K562 (cell line): ENCODE results near the gene KCTD6. TPM values are rescaled to one million over a fixed set of nuclear protein-coding genes. Genes with fewer than 3 reads are reported as not detected.
A peak's percentile ranks its signal among the peaks of the same experiment; 100 is the strongest.
"Not testable (repeated sequence)": the region's sequence is repeated elsewhere in the genome, so short reads cannot be mapped to it uniquely, and the experiment has no call there.

ENCODE experiments used
- ATAC-seq: fragments of 200-7000 bp; cut with Tn5 transposase; 3 replicates; pipeline ENCODE4 v1.9.1; 2020; ENCODE audit warnings: moderate library complexity
- BruUV-seq: library from RNA; stranded (reverse); fragments of 400-500 nt; replicated peaks from 2 replicates; lab custom pipeline; 2021; lab: Mats Ljungman, UMichigan
- CTCF ChIA-PET: fragments of 300-600 bp; formaldehyde crosslinking; extraction: SDS; loops from one replicate; lab custom pipeline; 2021; ENCODE audit warnings: low intra/inter-chr PET ratio; lab: Yijun Ruan, JAX
- POLR2A ChIA-PET: fragments of 300-600, 350-650 bp; sonication (Branson Sonifier 250); formaldehyde crosslinking; extraction: SDS; loops from one replicate; lab custom pipeline; 2021; ENCODE audit warnings: antibody characterized with exemption, inconsistent platforms; lab: Yijun Ruan, JAX
- DNase-seq, 4 experiments: peaks; one replicate each; pipeline versions ENCODE4 v3.0.0 to v3.0.0-alpha.2; 2011 to 2018; ENCODE audit warnings: low spot score in 3 of 4, mixed read lengths in 3 of 4; ENCODE audit errors: extremely low read depth in 1 of 4
- FAIRE-seq: peaks from 2 replicates; lab custom pipeline; 2011; peaks lifted over from hg19 to GRCh38; lab: Jason Lieb, UNC
- H2AFZ ChIP-seq: 2 replicates; pipeline ENCODE4 v1.6.0; 2011; ENCODE audit warnings: low read depth, low read length, control low read depth, inconsistent platforms
- H3K27ac ChIP-seq: fragments of 200-600 bp; 3 replicates; pipeline ENCODE4 v1.8.0; 2011; ENCODE audit warnings: low read depth, mild to moderate bottlenecking, control low read depth, inconsistent platforms, low read length, moderate library complexity, mixed read lengths; ENCODE audit errors: extremely low read depth
- H3K27me3 ChIP-seq, 2 experiments: fragments of 300-600 bp in 1 of 2; 2 replicates in 1 of 2; 3 replicates in 1 of 2; pipeline versions ENCODE4 v1.6.0 to v1.8.0; 2011; ENCODE audit warnings: inconsistent platforms in 2 of 2, low read length in 2 of 2, mild to moderate bottlenecking in 1 of 2, mixed read lengths in 1 of 2, moderate library complexity in 1 of 2; ENCODE audit not compliant: control insufficient read depth in 2 of 2, insufficient read depth in 2 of 2
- H3K36me3 ChIP-seq: fragments of 300-600 bp; 3 replicates; pipeline ENCODE4 v1.8.0; 2011; ENCODE audit warnings: mild to moderate bottlenecking, low read length, inconsistent platforms; ENCODE audit not compliant: control insufficient read depth, insufficient read depth
- H3K4me1 ChIP-seq, 2 experiments: fragments of 200-600 bp in 1 of 2; replicated peaks in 1 of 2; 2 replicates in 1 of 2; 3 replicates in 1 of 2; pipeline versions ENCODE4 v1.5.1 to v1.8.0; 2011; ENCODE audit warnings: inconsistent platforms in 2 of 2, low read length in 2 of 2, mild to moderate bottlenecking in 1 of 2, mixed read lengths in 1 of 2, moderate library complexity in 1 of 2; ENCODE audit not compliant: control insufficient read depth in 2 of 2, insufficient read depth in 2 of 2
- H3K4me2 ChIP-seq: 2 replicates; pipeline ENCODE4 v1.6.1; 2011; ENCODE audit warnings: low read length, control low read depth, inconsistent platforms, mixed read lengths; ENCODE audit not compliant: insufficient read depth
- H3K4me3 ChIP-seq: fragments of 200-600 bp; sonication (generic), shearing (Covaris generic); 2 replicates; pipeline ENCODE4 v1.5.1; 2016; ENCODE audit warnings: control low read depth, inconsistent platforms
- H3K79me2 ChIP-seq: fragments of 200-600 bp; 3 replicates; pipeline ENCODE4 v1.8.0; 2011; ENCODE audit warnings: low read length, inconsistent platforms; ENCODE audit not compliant: control insufficient read depth, insufficient read depth
- H3K9ac ChIP-seq, 2 experiments: 2 replicates each; pipeline versions ENCODE4 v1.6.0 to v1.6.1; 2011; ENCODE audit warnings: low read depth in 2 of 2, low read length in 2 of 2, control low read depth in 1 of 2, inconsistent platforms in 1 of 2, mild to moderate bottlenecking in 1 of 2, mixed read lengths in 1 of 2; ENCODE audit not compliant: insufficient read depth in 1 of 2
- H3K9me1 ChIP-seq: one replicate; pipeline ENCODE4 v1.6.0; 2011; ENCODE audit warnings: inconsistent platforms, mild to moderate bottlenecking, low read length, moderate library complexity; ENCODE audit not compliant: control insufficient read depth, insufficient read depth
- H3K9me3 ChIP-seq: replicated peaks from 2 replicates; pipeline ENCODE4 v1.5.1; 2011; ENCODE audit warnings: low read depth, low read length, inconsistent platforms; ENCODE audit not compliant: control insufficient read depth, insufficient read depth
- H4K20me1 ChIP-seq: replicated peaks from 2 replicates; pipeline ENCODE4 v1.6.1; 2011; ENCODE audit warnings: low read length, inconsistent platforms, mixed read lengths; ENCODE audit not compliant: control insufficient read depth, insufficient read depth
- NEUROD1 ChIP-seq: fragments of 150-350 bp; IDR thresholded peaks from 2 replicates; pipeline ENCODE4 v1.6.1; 2014; ENCODE audit warnings: borderline replicate concordance, low read length, low read depth; ENCODE audit not compliant: partially characterized antibody
- XRCC4 ChIP-seq: IDR thresholded peaks from one replicate; pipeline ENCODE4 v1.6.1; 2011; ENCODE audit not compliant: insufficient read depth, insufficient read length; ENCODE audit errors: extremely low read depth
- WGBS: fragments of 100-300 bp; shearing (Covaris generic); methylation state at CpG from one replicate; pipeline ENCODE4 v1.1.6; 2016; ENCODE audit warnings: low coverage, mixed read lengths; ENCODE audit not compliant: insufficient coverage; ENCODE audit errors: missing lambda C conversion rate; 5-methylcytosine and 5-hydroxymethylcytosine counted together
- in situ Hi-C: fragments of 300-500 bp; cut with MboI; formaldehyde crosslinking; loops from 4 replicates; pipeline ENCODE4 v1.15.0; 2018; ENCODE audit warnings: inconsistent platforms, mixed read lengths
- intact Hi-C: fragments of 100-400 bp; cut with micrococcal nuclease; formaldehyde crosslinking; loops from 2 replicates; pipeline ENCODE4 v1.14.2; 2022
- polyA plus RNA-seq, 8 experiments: library from polyadenylated mRNA; depleted of rRNA in 4 of 8; stranded (reverse) in 5 of 8; unstranded in 3 of 8; fragments of >200 nt; fragmentation: Nextera tagmentation in 2 of 8; fragmentation: Illumina TruSeq in 1 of 8; extraction: Ambion mirVana in 2 of 8; extraction: Trizol in 1 of 8; gene quantifications; 2 replicates each; pipeline versions ENCODE4 v1.2.1 to v1.2.3, GENCODE V29; 2011 to 2014; ENCODE audit warnings: inconsistent platforms in 1 of 8, missing spikeins in 1 of 8
- total RNA-seq, 7 experiments: library from RNA; depleted of rRNA in 6 of 7; stranded (reverse); fragments of >200 nt in 6 of 7; fragmentation: Illumina TruSeq in 2 of 7; extraction: Trizol in 2 of 7; gene quantifications; 2 replicates each; pipeline versions ENCODE4 v1.2.1 to v1.2.3, GENCODE V29; 2011 to 2021; ENCODE audit warnings: low replicate concordance in 1 of 7

KCTD6 gene
- total and polyA plus RNA-seq, 9 of the 15 experiments (the other 6 are each of a cell fraction or from before 2014, with no cell fraction given): 2.1 to 5.9 (median 4.5) TPM

DNA sequence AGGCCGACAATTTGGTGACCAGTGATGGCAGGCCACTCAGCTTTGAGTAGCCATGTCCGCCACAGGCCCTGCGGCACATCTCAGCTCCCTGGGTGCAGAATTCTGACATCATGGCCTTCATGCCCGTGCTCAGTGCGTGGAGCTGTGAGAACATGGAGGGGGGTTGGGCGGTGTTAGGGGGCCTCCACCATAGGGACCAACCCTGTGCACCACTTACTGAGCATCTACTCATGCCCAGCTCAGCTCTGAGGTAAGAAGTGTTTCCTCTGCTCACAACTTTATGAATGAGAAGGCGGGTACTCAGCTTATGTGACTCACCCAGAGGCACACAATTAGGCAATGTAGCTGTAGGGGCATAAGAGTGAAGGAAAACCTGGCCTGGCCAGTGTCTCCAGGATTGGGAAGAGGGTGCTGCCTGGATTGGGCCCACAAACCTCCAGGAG, 34.6 kb downstream of the KCTD6 start:
- no peaks in the 10 kb centered on the region for H3K36me3 ChIP-seq
- H3K4me3 ChIP-seq: no peak overlapping the region
- 0 out of 5 replicates have a peak, but pooled peaks cover 0 to 5% of the 10 kb centered on the region in 2 experiments for H3K27me3 ChIP-seq
- CTCF ChIA-PET: no interaction called here
- DNase-seq (no peak), FAIRE-seq (no peak), ATAC-seq (no peak)
- intact Hi-C loops: no loop called here
- H3K9ac ChIP-seq: no peak overlapping the region
- no peaks in the 10 kb centered on the region for H4K20me1 ChIP-seq
- H3K4me2 ChIP-seq: no peak overlapping the region
- no TSS peak for BruUV-seq
- H3K9me1 ChIP-seq: no peaks in the 10 kb centered on the region
- no peaks in the 10 kb centered on the region for H3K9me3 ChIP-seq
- no peak for TF ChIP-seq XRCC4
- peak; percentile 36 for TF ChIP-seq NEUROD1
- 29% methylated on average over 6 of the region's 7 CpGs for WGBS
- no peak overlapping the region for H2AFZ ChIP-seq
- no peak overlapping the region for H3K27ac ChIP-seq
- peaks cover 10 to 12% of the 10 kb centered on the region in 2 experiments; a peak in 4 of 5 replicates for H3K4me1 ChIP-seq
- POLR2A ChIA-PET: no interaction called here
- in situ Hi-C loops: no loop called here
- no peaks in the 10 kb centered on the region for H3K79me2 ChIP-seq

- ATAC-seq, intact Hi-C loops, H2AFZ ChIP-seq, H3K27ac ChIP-seq, H3K36me3 ChIP-seq, H3K9me3 ChIP-seq, H3K27me3 ChIP-seq, BruUV-seq, H3K4me2 ChIP-seq, FAIRE-seq, DNase-seq, H3K79me2 ChIP-seq, H3K4me3 ChIP-seq, CTCF ChIA-PET, in situ Hi-C loops, H3K9me1 ChIP-seq, H3K9ac ChIP-seq, POLR2A ChIA-PET, H4K20me1 ChIP-seq: not testable (repeated sequence)
- WGBS: 0% methylated on average over 1 of the region's 3 CpGs
- H3K4me1 ChIP-seq: peaks cover 8 to 11% of the 10 kb centered on the region in 2 experiments; a peak in 4 of 5 replicates
These were observed 35.5 kb downstream of the KCTD6 start for GRCh38 chr3:58527440-58527839.
